ENCODE data around the gene ONECUT1.
A peak's percentile ranks its signal among the peaks of the same experiment; 100 is the strongest.

The ONECUT1 gene

DNA sequence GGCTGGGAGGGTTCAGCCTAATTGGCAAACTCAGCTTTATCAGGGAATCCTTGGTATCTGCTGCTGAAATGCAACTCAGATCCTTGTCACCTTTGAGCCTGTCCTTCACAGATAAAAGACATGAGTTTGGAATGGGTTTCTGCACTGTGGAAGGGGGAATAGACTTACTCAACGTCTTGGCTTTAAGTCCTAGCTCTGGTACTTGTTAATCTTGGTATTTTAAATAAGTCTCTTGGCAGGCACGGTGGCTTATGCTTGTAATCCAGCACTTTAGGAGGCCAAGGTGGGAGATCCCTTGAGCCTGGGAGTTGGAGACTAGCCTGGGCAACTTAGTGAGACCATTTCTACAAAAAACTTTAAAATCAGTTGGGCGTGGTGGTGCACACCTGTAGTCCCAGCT lies 55.8 kb downstream of the ONECUT1 start:
- TF ChIP-seq POLR2AphosphoS5 (IDR thresholded peaks at IDR 0.05; ENCODE audit: borderline replicate concordance, low read depth, low read length), result no peak
- TF ChIP-seq FOXP2 (optimal IDR thresholded peaks at IDR 0.05; ENCODE audit: control extremely low read depth, extremely low read length, insufficient read depth), result no peak
- TF ChIP-seq EZH2 (IDR thresholded peaks at IDR 0.05), result no peak
- no peak for DNase-seq (ENCODE audit: low read depth, low spot score)

DNA sequence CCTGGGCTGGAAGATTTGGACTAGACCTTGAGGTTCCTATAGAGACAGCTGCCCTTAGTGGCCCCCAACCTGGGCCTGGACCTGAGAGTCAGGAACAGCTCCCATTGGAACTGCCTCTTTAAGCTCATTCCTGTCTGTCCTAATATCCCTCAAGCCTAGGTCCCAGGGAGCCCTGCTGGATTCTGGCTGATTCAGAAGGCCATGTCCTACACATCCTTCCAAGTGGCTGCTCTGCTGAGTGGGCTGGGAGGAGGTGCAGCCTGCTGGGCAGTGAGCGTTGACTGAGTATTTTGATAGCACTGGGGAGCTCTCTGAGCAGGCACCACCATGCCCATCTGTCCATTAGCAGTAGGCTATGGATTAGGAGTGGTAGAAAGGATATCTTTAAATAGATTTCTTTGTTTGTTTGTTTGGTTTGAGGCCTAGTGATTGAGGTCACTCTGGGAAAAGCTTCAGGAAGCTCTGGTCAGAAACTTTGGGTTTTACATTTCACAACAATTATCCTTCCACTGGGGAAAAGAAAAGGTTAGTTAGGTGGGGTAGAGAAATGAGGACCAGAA lies 56.4 kb downstream of the ONECUT1 start:
- no peaks in the 10 kb centered on the region for H3K9me3 ChIP-seq (ENCODE audit: low read depth, low read length)
- TF ChIP-seq POLR2AphosphoS5 (IDR thresholded peaks at IDR 0.05; ENCODE audit: borderline replicate concordance, low read depth, low read length) (no peak), EZH2 (IDR thresholded peaks at IDR 0.05) (no peak), FOXP2 (optimal IDR thresholded peaks at IDR 0.05; ENCODE audit: control extremely low read depth, extremely low read length, insufficient read depth) (no peak)
- H3K9ac ChIP-seq (ENCODE audit: insufficient read length), result no peak overlapping the region
- H3K36me3 ChIP-seq (ENCODE audit: insufficient read depth, low read length), result no peaks in the 10 kb centered on the region
- no peak for DNase-seq (ENCODE audit: low read depth, low spot score)
- no peak overlapping the region for H3K4me3 ChIP-seq
- H3K27ac ChIP-seq, result no peak overlapping the region

More for the DNA sequence above, 55.8 kb downstream of the ONECUT1 start:
- Histone ChIP-seq H3K9me3 (ENCODE audit: low read depth, low read length) (no peaks in the 10 kb centered on the region), H3K4me3 (no peak overlapping the region), H3K36me3 (ENCODE audit: insufficient read depth, low read length) (no peaks in the 10 kb centered on the region), H3K9ac (ENCODE audit: insufficient read length) (no peak overlapping the region), H3K27ac (no peak overlapping the region)

DNA sequence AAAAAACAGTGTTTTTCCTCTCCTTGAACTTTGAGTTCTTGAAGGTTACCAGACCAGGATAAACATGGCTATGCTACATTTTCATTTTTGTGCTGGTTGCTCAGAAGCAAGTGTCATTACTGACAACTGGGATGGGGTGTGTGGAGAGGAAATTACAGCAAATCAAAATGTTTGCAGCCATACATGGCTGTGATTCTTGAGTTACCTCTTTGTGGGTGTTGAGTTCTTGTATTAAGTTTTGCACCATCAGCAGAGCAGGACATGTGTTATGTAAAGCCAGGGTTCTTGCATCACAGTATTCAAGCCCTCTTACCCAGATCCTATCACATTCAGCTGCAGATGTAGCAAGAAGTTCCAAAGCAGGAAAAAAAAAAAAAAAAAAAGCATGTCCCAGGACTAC lies 57.0 kb downstream of the ONECUT1 start:
- Histone ChIP-seq H3K27ac (no peak overlapping the region), H3K9me3 (ENCODE audit: low read depth, low read length) (no peaks in the 10 kb centered on the region), H3K4me3 (no peak overlapping the region), H3K36me3 (ENCODE audit: insufficient read depth, low read length) (no peaks in the 10 kb centered on the region), H3K9ac (ENCODE audit: insufficient read length) (no peak overlapping the region)
- TF ChIP-seq EZH2 (IDR thresholded peaks at IDR 0.05) (no peak), FOXP2 (optimal IDR thresholded peaks at IDR 0.05; ENCODE audit: control extremely low read depth, extremely low read length, insufficient read depth) (no peak), POLR2AphosphoS5 (IDR thresholded peaks at IDR 0.05; ENCODE audit: borderline replicate concordance, low read depth, low read length) (no peak)
- DNase-seq (ENCODE audit: low read depth, low spot score), result no peak

DNA sequence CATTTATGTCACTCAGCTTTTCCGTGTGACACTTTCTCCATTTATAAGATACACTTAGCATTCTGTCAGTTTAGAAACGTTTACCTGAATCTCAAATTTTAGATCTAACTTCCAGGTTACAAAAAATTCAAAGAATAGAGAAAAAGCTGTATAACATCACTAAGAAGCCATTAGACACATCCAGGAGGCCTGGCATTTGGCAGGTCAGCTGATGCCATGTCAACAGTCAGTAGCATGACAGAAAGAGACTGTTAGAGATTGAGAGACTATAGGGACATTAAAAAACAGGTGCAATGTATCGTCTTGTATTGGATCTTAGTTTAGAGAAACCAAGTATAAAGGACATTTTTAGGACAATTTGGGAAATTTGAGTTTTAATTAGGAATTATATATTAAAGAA lies 57.6 kb downstream of the ONECUT1 start:
- no peak overlapping the region for H3K27ac ChIP-seq
- no peak for DNase-seq (ENCODE audit: low read depth, low spot score)

DNA sequence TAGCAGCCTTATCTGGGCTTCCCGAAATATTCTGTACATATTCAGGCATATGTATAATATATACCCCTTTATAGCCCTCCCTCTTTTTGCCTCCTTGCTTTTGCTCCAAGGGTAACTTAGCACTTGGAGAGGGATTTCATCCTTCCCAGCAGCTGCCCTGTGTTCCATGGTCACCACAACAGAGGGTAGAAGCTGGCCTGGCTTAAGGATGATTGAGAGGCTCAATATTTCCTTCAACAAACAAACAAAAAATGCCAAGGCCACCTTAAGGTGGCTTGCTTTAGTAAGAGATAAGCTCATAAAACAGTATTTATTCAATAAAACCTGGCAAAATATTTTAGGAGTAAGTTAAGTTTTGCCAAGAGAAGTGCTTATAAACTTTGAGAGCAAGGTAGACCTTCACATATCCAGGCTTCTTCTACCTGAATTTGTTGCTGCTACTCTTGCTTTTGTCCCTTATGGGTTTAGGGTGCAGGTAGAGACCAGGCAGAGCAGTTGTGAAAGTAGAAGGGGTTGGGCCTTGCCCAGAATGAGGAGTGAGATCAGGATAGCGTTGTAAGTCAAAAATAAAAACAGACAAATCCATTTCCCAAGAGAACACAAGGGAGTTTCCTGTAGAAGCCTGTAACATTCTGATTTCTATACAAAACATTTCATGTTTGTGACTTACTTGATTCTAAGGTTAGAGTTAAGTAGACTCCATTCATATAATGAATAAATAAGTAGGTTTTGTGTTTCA lies 58.2 kb downstream of the ONECUT1 start:
- TF ChIP-seq POLR2AphosphoS5 (IDR thresholded peaks at IDR 0.05; ENCODE audit: borderline replicate concordance, low read depth, low read length), result no peak
- TF ChIP-seq FOXP2 (optimal IDR thresholded peaks at IDR 0.05; ENCODE audit: control extremely low read depth, extremely low read length, insufficient read depth), result no peak
- no peak for TF ChIP-seq EZH2 (IDR thresholded peaks at IDR 0.05)
- no peaks in the 10 kb centered on the region for H3K9me3 ChIP-seq (ENCODE audit: low read depth, low read length)
- DNase-seq (ENCODE audit: low read depth, low spot score), result no peak
- H3K36me3 ChIP-seq (ENCODE audit: insufficient read depth, low read length), result no peaks in the 10 kb centered on the region
- H3K9ac ChIP-seq (ENCODE audit: insufficient read length), result no peak overlapping the region
- H3K4me3 ChIP-seq, result no peak overlapping the region
- no peak overlapping the region for H3K27ac ChIP-seq

More for the DNA sequence above, 57.6 kb downstream of the ONECUT1 start:
- Histone ChIP-seq H3K4me3 (no peak overlapping the region), H3K9me3 (ENCODE audit: low read depth, low read length) (no peaks in the 10 kb centered on the region), H3K9ac (ENCODE audit: insufficient read length) (no peak overlapping the region), H3K36me3 (ENCODE audit: insufficient read depth, low read length) (no peaks in the 10 kb centered on the region)
- TF ChIP-seq FOXP2 (optimal IDR thresholded peaks at IDR 0.05; ENCODE audit: control extremely low read depth, extremely low read length, insufficient read depth), result no peak
- no peak for TF ChIP-seq EZH2 (IDR thresholded peaks at IDR 0.05)
- no peak for TF ChIP-seq POLR2AphosphoS5 (IDR thresholded peaks at IDR 0.05; ENCODE audit: borderline replicate concordance, low read depth, low read length)

DNA sequence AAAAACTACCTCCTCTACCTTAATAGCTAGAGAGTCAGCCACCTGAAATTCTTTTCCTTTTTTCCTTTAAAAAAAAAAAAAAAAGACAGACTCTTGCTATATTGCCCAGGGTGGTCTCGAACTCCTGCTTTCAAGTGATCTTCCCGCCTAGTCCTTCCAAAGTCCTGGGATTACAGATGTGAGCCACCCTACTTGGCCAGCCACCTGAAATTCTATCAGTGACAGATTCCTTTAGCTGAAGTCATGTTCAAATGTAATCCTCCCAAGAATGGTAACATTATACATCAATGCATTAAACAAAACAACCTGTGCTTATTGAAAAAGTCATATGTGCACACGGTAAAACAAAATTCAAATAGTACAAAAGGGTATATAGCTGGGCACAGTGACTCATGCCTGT lies 59.1 kb downstream of the ONECUT1 start:
- Histone ChIP-seq H3K4me3 (no peak overlapping the region), H3K27ac (no peak overlapping the region), H3K9me3 (ENCODE audit: low read depth, low read length) (no peaks in the 10 kb centered on the region)

DNA sequence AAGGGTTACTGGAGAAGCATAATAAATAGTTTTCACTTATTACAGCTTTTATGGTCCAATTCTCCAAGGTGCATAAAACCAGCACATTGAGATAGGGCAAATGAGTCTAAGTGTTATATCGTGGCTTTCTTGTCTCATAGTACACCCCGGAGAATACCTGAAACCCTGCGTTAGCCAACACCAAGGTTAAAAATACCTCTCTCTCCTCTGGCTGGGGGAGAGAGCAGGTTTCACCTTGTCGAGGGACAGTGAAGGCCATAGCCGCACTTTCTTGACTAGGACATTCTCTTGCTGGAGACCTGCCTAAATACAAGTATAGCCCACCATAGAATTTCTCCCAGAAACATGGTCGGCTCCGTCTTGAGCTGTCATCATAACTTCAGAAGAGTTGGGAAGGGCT lies 59.5 kb downstream of the ONECUT1 start:
- no peaks in the 10 kb centered on the region for H3K9me3 ChIP-seq (ENCODE audit: low read depth, low read length)
- no peak overlapping the region for H3K27ac ChIP-seq
- H3K4me3 ChIP-seq, result no peak overlapping the region
- TF ChIP-seq FOXP2 (optimal IDR thresholded peaks at IDR 0.05; ENCODE audit: control extremely low read depth, extremely low read length, insufficient read depth) (no peak), POLR2AphosphoS5 (IDR thresholded peaks at IDR 0.05; ENCODE audit: borderline replicate concordance, low read depth, low read length) (no peak), EZH2 (IDR thresholded peaks at IDR 0.05) (no peak)
- H3K9ac ChIP-seq (ENCODE audit: insufficient read length), result no peak overlapping the region
- no peak for DNase-seq (ENCODE audit: low read depth, low spot score)
- no peaks in the 10 kb centered on the region for H3K36me3 ChIP-seq (ENCODE audit: insufficient read depth, low read length)

More for the DNA sequence above, 59.1 kb downstream of the ONECUT1 start:
- no peak overlapping the region for H3K9ac ChIP-seq (ENCODE audit: insufficient read length)
- TF ChIP-seq EZH2 (IDR thresholded peaks at IDR 0.05) (no peak), POLR2AphosphoS5 (IDR thresholded peaks at IDR 0.05; ENCODE audit: borderline replicate concordance, low read depth, low read length) (no peak), FOXP2 (optimal IDR thresholded peaks at IDR 0.05; ENCODE audit: control extremely low read depth, extremely low read length, insufficient read depth) (no peak)
- no peaks in the 10 kb centered on the region for H3K36me3 ChIP-seq (ENCODE audit: insufficient read depth, low read length)
- no peak for DNase-seq (ENCODE audit: low read depth, low spot score)

DNA sequence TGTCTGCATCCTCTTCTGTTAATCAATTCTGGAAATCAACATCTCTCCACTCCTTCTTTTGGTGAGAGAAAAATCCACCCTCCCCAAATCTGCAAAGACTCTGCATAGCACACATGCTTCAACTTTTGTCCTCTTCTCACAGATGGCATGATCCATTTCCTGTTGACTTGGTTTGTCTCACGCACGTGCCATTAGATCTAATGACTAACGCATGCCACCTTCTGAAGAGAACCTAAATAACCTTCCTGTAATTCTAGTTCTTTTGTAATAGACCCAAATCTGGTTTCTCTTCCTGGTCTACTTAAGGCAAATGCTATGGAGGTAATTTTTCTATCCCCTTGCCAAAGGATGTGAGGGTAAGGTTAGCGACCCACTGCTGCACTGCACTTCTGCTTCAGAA lies 60.0 kb downstream of the ONECUT1 start:
- no peaks in the 10 kb centered on the region for H3K36me3 ChIP-seq (ENCODE audit: insufficient read depth, low read length)
- no peak overlapping the region for H3K4me3 ChIP-seq
- peak; percentile 2 for DNase-seq (ENCODE audit: low read depth, low spot score)
- no peak overlapping the region for H3K27ac ChIP-seq
- H3K9ac ChIP-seq (ENCODE audit: insufficient read length), result no peak overlapping the region
- TF ChIP-seq POLR2AphosphoS5 (IDR thresholded peaks at IDR 0.05; ENCODE audit: borderline replicate concordance, low read depth, low read length) (no peak), FOXP2 (optimal IDR thresholded peaks at IDR 0.05; ENCODE audit: control extremely low read depth, extremely low read length, insufficient read depth) (no peak), EZH2 (IDR thresholded peaks at IDR 0.05) (no peak)
- no peaks in the 10 kb centered on the region for H3K9me3 ChIP-seq (ENCODE audit: low read depth, low read length)

All from SK-N-MC (cell line).